ENCODE measurements around the gene COL11A2. TPM values are rescaled to one million over a fixed set of nuclear protein-coding genes. Genes with fewer than 3 reads are reported as not detected.
"Not testable (repeated sequence)": the region's sequence is repeated elsewhere in the genome, so short reads cannot be mapped to it uniquely, and the experiment has no call there.

COL11A2 gene
- total RNA-seq: 1.2 TPM
- long read RNA-seq, partial matches to known transcripts: 3 of 4 reads
- long read RNA-seq, other reads (novel, unspliced or antisense): 1 of 4 reads

DNA sequence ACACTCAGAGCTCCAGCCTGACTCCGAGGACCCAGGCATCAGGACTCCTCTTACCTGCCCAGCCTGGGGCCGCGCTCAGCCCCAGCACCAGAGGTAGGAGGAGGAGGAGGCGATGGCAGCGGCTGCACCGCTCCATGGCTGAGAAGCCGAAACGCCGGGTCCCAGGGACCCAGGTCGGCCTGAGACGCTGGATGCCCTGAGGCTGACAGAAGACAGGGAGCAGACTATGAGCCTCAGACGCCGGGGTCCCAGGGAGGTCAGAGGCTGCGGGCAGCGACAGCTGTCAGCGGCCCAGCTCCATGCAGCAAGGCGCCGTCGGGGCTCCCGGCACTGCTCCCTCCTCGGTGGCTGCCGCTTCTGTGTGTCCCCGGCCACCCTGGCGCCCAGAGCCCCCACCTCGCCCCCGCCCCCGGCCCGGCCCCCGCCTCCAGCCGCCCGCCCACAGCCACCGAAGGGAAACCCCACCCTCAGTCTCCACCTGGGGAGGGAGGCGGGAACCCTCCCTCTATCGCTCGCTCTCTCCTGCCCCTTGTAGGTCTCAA is at the start of gene COL11A2:
Gene COL11A2 (minus strand): TSS at position 363 of the 542 bp plus-strand sequence. CDS start 227 bp downstream, at position 136.
- intact Hi-C loops (cut with DNase I): no loop called here
- Histone ChIP-seq H3K4me3 (peak within 1 kb of the TSS; percentile 40), H3K27ac (no peak within 1 kb of the TSS), H3K4me1 (peaks cover 14% of the 10 kb centered on the region), H3K9me3 (no peaks in the 10 kb centered on the region), H3K36me3 (peaks cover 32% of the 10 kb centered on the region), H3K27me3 (peaks cover 19% of the 10 kb centered on the region)
- peak; percentile 7 for ATAC-seq
- no peak for DNase-seq
- TF ChIP-seq, protein P1, sequence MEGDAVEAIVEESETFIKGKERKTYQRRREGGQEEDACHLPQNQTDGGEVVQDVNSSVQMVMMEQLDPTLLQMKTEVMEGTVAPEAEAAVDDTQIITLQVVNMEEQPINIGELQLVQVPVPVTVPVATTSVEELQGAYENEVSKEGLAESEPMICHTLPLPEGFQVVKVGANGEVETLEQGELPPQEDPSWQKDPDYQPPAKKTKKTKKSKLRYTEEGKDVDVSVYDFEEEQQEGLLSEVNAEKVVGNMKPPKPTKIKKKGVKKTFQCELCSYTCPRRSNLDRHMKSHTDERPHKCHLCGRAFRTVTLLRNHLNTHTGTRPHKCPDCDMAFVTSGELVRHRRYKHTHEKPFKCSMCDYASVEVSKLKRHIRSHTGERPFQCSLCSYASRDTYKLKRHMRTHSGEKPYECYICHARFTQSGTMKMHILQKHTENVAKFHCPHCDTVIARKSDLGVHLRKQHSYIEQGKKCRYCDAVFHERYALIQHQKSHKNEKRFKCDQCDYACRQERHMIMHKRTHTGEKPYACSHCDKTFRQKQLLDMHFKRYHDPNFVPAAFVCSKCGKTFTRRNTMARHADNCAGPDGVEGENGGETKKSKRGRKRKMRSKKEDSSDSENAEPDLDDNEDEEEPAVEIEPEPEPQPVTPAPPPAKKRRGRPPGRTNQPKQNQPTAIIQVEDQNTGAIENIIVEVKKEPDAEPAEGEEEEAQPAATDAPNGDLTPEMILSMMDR (IDR thresholded peaks at IDR 0.05): no peak

DNA sequence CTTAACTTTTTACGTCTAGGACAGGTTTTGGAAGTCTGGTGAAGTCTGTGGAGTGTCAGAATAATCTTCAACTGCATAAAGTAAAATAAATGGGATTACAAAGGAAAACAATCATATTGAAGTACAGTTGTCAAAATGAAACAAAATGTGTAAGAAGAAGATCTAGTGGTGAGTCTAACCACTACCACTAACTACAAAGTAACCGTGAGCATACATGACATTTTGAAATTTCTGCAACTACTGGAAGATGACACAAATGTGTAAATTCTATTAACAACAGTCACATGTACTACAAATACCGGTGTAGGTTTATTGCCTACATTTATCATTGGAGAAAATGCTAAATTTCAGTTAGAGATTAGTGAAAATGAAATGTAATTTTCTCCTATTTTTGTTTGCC is 49.7 kb upstream of the COL11A2 start:
- no peaks in the 10 kb centered on the region for H3K27me3 ChIP-seq
- intact Hi-C loops (cut with DNase I): loop anchor here (10.0 kb wide), 3 partner anchors 77 to 227 kb away; no protein-coding TSS in a partner anchor
- H3K9me3 ChIP-seq: no peaks in the 10 kb centered on the region
- no peak overlapping the region for H3K27ac ChIP-seq
- no peaks in the 10 kb centered on the region for H3K4me1 ChIP-seq
- H3K4me3 ChIP-seq: no peak overlapping the region
- TF ChIP-seq, protein P1 (IDR thresholded peaks at IDR 0.05): no peak
- ATAC-seq (no peak), DNase-seq (no peak)
- H3K36me3 ChIP-seq: no peaks in the 10 kb centered on the region

DNA sequence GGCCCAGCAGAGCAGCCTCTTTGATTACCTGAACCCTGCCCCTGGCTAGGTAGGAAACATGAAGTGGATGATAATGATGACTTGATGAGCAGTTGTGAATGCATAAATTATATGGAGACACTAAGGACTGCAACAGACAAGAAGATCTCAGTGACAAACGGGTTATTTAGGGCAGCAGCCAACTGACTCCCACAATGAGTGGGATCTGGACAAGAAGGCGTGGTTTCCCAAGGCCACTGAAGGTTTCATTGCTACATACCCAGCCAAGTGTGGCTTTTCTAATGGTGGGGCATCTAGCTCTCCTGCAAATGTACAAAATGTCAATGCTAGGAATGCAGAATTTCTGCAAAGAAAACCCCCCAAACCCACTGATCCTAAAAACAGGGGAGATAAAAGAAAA is 45.5 kb upstream of the COL11A2 start:
- DNase-seq: no peak
- peaks cover 23% of the 10 kb centered on the region for H3K27me3 ChIP-seq
- no peak overlapping the region for H3K4me3 ChIP-seq
- no peaks in the 10 kb centered on the region for H3K9me3 ChIP-seq
- no peak for ATAC-seq
- no peaks in the 10 kb centered on the region for H3K36me3 ChIP-seq
- intact Hi-C loops (cut with DNase I): no loop called here
- H3K4me1 ChIP-seq: no peaks in the 10 kb centered on the region
- TF ChIP-seq, protein P1 (IDR thresholded peaks at IDR 0.05): no peak
- H3K27ac ChIP-seq: no peak overlapping the region

DNA sequence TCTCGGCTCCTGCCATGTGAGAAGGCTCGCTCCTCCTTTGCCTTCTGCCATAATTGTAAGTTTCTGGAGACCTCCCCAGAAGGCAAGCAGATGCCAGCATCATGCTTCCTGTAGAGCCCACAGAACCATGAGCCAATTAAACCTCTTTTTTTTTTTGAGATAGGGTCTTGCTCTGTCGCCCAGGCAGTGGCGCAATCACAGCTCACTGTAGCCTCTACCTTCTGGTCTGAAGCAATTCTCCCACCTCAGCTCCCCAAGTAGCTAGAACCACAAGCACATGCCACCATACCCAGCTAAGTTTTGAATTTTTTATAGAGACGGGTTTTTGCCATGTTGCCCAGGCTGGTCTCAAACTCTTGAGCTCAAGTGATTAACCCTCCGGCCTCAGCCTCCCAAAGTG is 44.6 kb upstream of the COL11A2 start:
- H3K27ac ChIP-seq: no peak overlapping the region
- no peak for DNase-seq
- H3K36me3 ChIP-seq: no peaks in the 10 kb centered on the region
- H3K4me1 ChIP-seq: no peaks in the 10 kb centered on the region
- no peak overlapping the region for H3K4me3 ChIP-seq
- ATAC-seq: no peak
- intact Hi-C loops (cut with DNase I): no loop called here
- peaks cover 23% of the 10 kb centered on the region for H3K27me3 ChIP-seq
- TF ChIP-seq, protein P1 (IDR thresholded peaks at IDR 0.05): no peak
- no peaks in the 10 kb centered on the region for H3K9me3 ChIP-seq

DNA sequence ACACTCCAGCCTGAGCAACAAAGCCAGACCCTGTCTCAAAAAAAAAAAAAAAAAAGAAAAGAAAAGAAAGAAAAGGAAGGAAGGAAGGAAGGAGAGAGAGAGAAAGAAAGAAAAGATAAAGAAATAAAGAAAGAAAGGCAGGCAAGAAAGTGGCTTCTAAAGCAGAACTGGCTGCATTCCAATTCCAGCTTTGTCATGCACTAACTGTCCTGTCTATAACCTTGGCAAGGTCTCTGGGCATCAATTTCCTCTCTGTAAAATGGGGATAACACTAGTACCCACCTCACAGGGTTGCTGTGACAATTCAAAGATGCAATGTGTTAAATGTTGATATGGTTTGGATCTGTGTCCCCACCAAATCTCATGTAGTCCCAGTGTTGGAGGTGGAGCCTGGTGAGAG is 44.1 kb upstream of the COL11A2 start:
- Histone ChIP-seq H3K27me3 (peaks cover 23% of the 10 kb centered on the region), H3K36me3 (no peaks in the 10 kb centered on the region), H3K4me3 (no peak overlapping the region), H3K27ac (no peak overlapping the region), H3K4me1 (no peaks in the 10 kb centered on the region), H3K9me3 (no peaks in the 10 kb centered on the region)
- ATAC-seq (no peak), DNase-seq (no peak)
- TF ChIP-seq, protein P1 (IDR thresholded peaks at IDR 0.05): no peak
- intact Hi-C loops (cut with DNase I): no loop called here

DNA sequence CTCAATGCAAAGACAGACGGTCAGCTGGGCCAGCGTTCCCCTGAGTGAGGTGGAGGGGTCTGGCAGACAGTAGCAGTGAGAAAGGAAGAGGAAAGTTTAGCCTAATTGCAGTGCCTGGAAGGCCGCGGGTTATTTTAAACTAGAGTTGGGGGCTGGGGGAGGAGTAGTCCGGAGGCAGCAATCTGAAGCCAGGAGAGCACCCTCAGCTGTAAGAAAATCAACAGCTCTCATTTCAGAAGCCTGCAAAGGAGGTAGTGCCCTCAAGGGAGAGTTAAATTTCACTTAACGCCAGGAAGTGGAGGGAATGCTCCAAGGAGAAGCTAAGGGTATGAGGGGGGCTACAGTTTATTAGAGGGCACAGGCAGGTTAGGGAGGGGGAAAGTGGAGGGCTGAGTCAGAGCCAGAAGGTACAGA is 43.0 kb upstream of the COL11A2 start:
- Histone ChIP-seq H3K9me3 (no peaks in the 10 kb centered on the region), H3K27ac (no peak overlapping the region), H3K4me3 (no peak overlapping the region), H3K4me1 (no peaks in the 10 kb centered on the region), H3K36me3 (no peaks in the 10 kb centered on the region), H3K27me3 (peaks cover 23% of the 10 kb centered on the region)
- ATAC-seq (no peak), DNase-seq (no peak)
- TF ChIP-seq, protein P1 (IDR thresholded peaks at IDR 0.05): no peak
- intact Hi-C loops (cut with DNase I): no loop called here

DNA sequence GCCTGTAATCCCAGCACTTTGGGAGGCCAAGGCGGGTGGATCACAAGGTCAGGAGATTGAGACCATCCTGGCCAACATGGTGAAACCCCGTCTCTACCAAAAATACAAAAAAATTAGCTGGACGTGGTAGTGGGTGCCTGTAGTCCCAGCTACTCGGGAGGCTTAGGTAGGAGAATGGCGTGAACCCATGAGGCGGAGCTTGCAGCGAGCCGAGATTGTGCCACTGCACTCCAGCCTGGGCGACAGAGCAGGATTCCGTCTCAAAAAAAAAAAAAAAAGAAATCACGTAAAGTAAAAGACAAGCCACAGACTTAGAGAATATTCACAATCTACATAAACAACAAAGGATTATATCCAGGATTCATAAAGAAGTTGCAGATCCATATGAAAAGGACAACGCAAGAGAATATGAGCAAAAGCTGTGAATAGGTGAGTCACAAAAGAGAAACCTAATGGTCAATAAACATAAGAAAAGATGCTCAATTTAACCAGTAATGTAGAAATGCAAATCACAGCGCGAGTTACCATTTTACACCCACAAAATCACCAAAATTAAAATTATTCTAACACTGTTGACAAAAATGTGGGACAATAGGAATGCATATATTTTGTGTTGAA is 34.3 kb upstream of the COL11A2 start:
- ATAC-seq; H3K4me1 ChIP-seq; intact Hi-C loops (cut with DNase I); H3K27ac ChIP-seq; H3K27me3 ChIP-seq; H3K36me3 ChIP-seq; DNase-seq; H3K4me3 ChIP-seq; H3K9me3 ChIP-seq: not testable (repeated sequence)

Measured in upper lobe of right lung (tissue), 1 donor.